H9 (cell line): ENCODE data around the gene KCND1. TPM values are rescaled to one million over a fixed set of nuclear protein-coding genes. Genes with fewer than 3 reads are reported as not detected.

Experiments
- DNase-seq: peaks from one replicate; pipeline ENCODE4 v3.0.0-alpha.2; 2017
- H2AFZ ChIP-seq: one replicate; pipeline ENCODE4 v1.6.1; 2013; ENCODE audit warnings: mild to moderate bottlenecking, low read length, control low read depth, moderate library complexity
- H2AK5ac ChIP-seq: 2 replicates; pipeline ENCODE4 v1.6.1; 2013; ENCODE audit warnings: low read length, control low read depth, mixed read lengths; ENCODE audit not compliant: insufficient read length
- H2BK120ac ChIP-seq: one replicate; pipeline ENCODE4 v1.6.1; 2013; ENCODE audit warnings: low read depth, mild to moderate bottlenecking, low read length, control low read depth, inconsistent platforms; ENCODE audit not compliant: poor library complexity, severe bottlenecking
- H2BK12ac ChIP-seq: 2 replicates; pipeline ENCODE4 v1.6.1; 2013; ENCODE audit warnings: low read length, control low read depth, mixed read lengths, low read depth; ENCODE audit not compliant: insufficient read length
- H2BK15ac ChIP-seq: 2 replicates; pipeline ENCODE4 v1.6.1; 2013; ENCODE audit warnings: low read depth, low read length, control low read depth
- H2BK20ac ChIP-seq: one replicate; pipeline ENCODE4 v1.6.1; 2013; ENCODE audit warnings: low read depth, mild to moderate bottlenecking, low read length, control low read depth, inconsistent platforms; ENCODE audit not compliant: poor library complexity, severe bottlenecking
- H2BK5ac ChIP-seq: 2 replicates; pipeline ENCODE4 v1.6.1; 2013; ENCODE audit warnings: low read length, control low read depth, mixed read lengths; ENCODE audit not compliant: insufficient read length
- H3K14ac ChIP-seq: 2 replicates; pipeline ENCODE4 v1.6.1; 2013; ENCODE audit warnings: low read length, control low read depth; ENCODE audit not compliant: insufficient read depth
- H3K18ac ChIP-seq: 2 replicates; pipeline ENCODE4 v1.6.1; 2013; ENCODE audit warnings: low read depth, mild to moderate bottlenecking, mixed read lengths, low read length, control low read depth; ENCODE audit not compliant: insufficient read length
- H3K23ac ChIP-seq: 2 replicates; pipeline ENCODE4 v1.6.1; 2013; ENCODE audit warnings: low read length, control low read depth, mixed read lengths, low read depth; ENCODE audit not compliant: insufficient read length
- H3K23me2 ChIP-seq: 2 replicates; pipeline ENCODE4 v1.6.1; 2013; ENCODE audit warnings: low read depth, mild to moderate bottlenecking, mixed read lengths, low read length, control low read depth; ENCODE audit not compliant: insufficient read length, poor library complexity, severe bottlenecking
- H3K27ac ChIP-seq: 2 replicates; pipeline ENCODE4 v1.5.1; 2013; ENCODE audit warnings: low read length, control low read depth, mixed read lengths, low read depth; ENCODE audit not compliant: insufficient read length
- H3K27me3 ChIP-seq: 2 replicates; pipeline ENCODE4 v1.6.1; 2013; ENCODE audit warnings: low read length, control low read depth, inconsistent platforms; ENCODE audit not compliant: insufficient read depth
- H3K4ac ChIP-seq: 2 replicates; pipeline ENCODE4 v1.6.1; 2013; ENCODE audit warnings: low read depth, mild to moderate bottlenecking, control low read depth, inconsistent platforms, low read length, moderate library complexity
- H3K4me1 ChIP-seq: 2 replicates; pipeline ENCODE4 v1.6.1; 2013; ENCODE audit warnings: low read length, control low read depth, inconsistent platforms; ENCODE audit not compliant: insufficient read depth
- H3K4me2 ChIP-seq: 2 replicates; pipeline ENCODE4 v1.6.1; 2013; ENCODE audit warnings: low read length, control low read depth, mixed read lengths; ENCODE audit not compliant: insufficient read length, insufficient read depth
- H3K56ac ChIP-seq: 2 replicates; pipeline ENCODE4 v1.6.1; 2013; ENCODE audit warnings: low read depth, mild to moderate bottlenecking, mixed read lengths, low read length, control low read depth; ENCODE audit not compliant: insufficient read length
- H3K79me1 ChIP-seq: 2 replicates; pipeline ENCODE4 v1.6.1; 2013; ENCODE audit warnings: low read depth, mild to moderate bottlenecking, moderate library complexity, low read length, control low read depth, inconsistent platforms; ENCODE audit not compliant: insufficient read depth, poor library complexity, severe bottlenecking
- H3K79me2 ChIP-seq: 2 replicates; pipeline ENCODE4 v1.6.1; 2013; ENCODE audit warnings: low read length, control low read depth, inconsistent platforms; ENCODE audit not compliant: insufficient read depth
- H3K9ac ChIP-seq: 2 replicates; pipeline ENCODE4 v1.6.1; 2013; ENCODE audit warnings: low read length, control low read depth, mixed read lengths; ENCODE audit not compliant: insufficient read length; ENCODE audit errors: extremely low read depth
- H3K9me3 ChIP-seq: one replicate; pipeline ENCODE4 v1.6.1; 2013; ENCODE audit warnings: low read depth, low read length, inconsistent platforms; ENCODE audit not compliant: control insufficient read depth
- H3T11ph ChIP-seq: one replicate; pipeline ENCODE4 v1.6.1; 2013; ENCODE audit warnings: mild to moderate bottlenecking, low read length, control low read depth, inconsistent platforms
- H4K20me1 ChIP-seq: one replicate; pipeline ENCODE4 v1.6.1; 2013; ENCODE audit not compliant: control insufficient read depth, insufficient read length, insufficient read depth
- H4K5ac ChIP-seq: 2 replicates; pipeline ENCODE4 v1.6.1; 2013; ENCODE audit warnings: low read depth, mild to moderate bottlenecking, mixed read lengths, low read length, control low read depth; ENCODE audit not compliant: insufficient read length
- H4K8ac ChIP-seq: replicated peaks from 2 replicates; pipeline ENCODE4 v1.6.1; 2013; ENCODE audit warnings: low read length, control low read depth, mixed read lengths, low read depth; ENCODE audit not compliant: insufficient read length
- H4K91ac ChIP-seq: 2 replicates; pipeline ENCODE4 v1.6.1; 2013; ENCODE audit warnings: low read depth, mild to moderate bottlenecking, moderate library complexity, mixed read lengths, low read length, control low read depth; ENCODE audit not compliant: insufficient read length
- H3K27ac Mint-ChIP-seq, 3 experiments: 2 replicates in 2 of 3; 3 replicates in 1 of 3; pipeline ENCODE4 v1.8.0; 2020 to 2021; ENCODE audit warnings: mixed read lengths in 3 of 3, mild to moderate bottlenecking in 1 of 3, moderate library complexity in 1 of 3
- H3K27me3 Mint-ChIP-seq: 2 replicates; pipeline ENCODE4 v1.8.0; 2021; ENCODE audit warnings: low read depth, mild to moderate bottlenecking, moderate library complexity, mixed read lengths
- H3K36me3 Mint-ChIP-seq, 3 experiments: 2 replicates in 2 of 3; 3 replicates in 1 of 3; pipeline ENCODE4 v1.8.0; 2020 to 2021; ENCODE audit warnings: low read depth in 3 of 3, mixed read lengths in 3 of 3; ENCODE audit not compliant: insufficient read depth in 1 of 3
- H3K4me1 Mint-ChIP-seq, 2 experiments: 2 replicates each; pipeline ENCODE4 v1.8.0; 2020; ENCODE audit warnings: mixed read lengths in 2 of 2
- H3K4me3 Mint-ChIP-seq, 2 experiments: 2 replicates in 1 of 2; 3 replicates in 1 of 2; pipeline ENCODE4 v1.8.0; 2020 to 2021; ENCODE audit warnings: mild to moderate bottlenecking in 2 of 2, mixed read lengths in 2 of 2, moderate library complexity in 1 of 2
- H3K9me3 Mint-ChIP-seq, 2 experiments: 2 replicates in 1 of 2; 3 replicates in 1 of 2; pipeline ENCODE4 v1.8.0; 2020; ENCODE audit warnings: mild to moderate bottlenecking in 2 of 2, mixed read lengths in 2 of 2, moderate library complexity in 1 of 2
- WGBS: extraction: QIAGEN DNeasy Blood & Tissue Kit; methylation state at CpG from one replicate; pipeline ENCODE4 v1.1.7; 2013; ENCODE audit warnings: missing lambda C conversion rate, low lambda C conversion rate, mixed read lengths; ENCODE audit not compliant: insufficient read length; ENCODE audit errors: extremely low coverage; 5-methylcytosine and 5-hydroxymethylcytosine counted together
- total RNA-seq: library from RNA; stranded (reverse); gene quantifications from 2 replicates; pipeline ENCODE4 v1.2.1, GENCODE V29; 2021
- TF ChIP-seq, protein P1 (sequence below): fragments of 200-600 bp; sonication (generic); conservative IDR thresholded peaks from 3 replicates; pipeline ENCODE4 v1.8.0; 2021; ENCODE audit warnings: antibody characterized with exemption, mild to moderate bottlenecking

The KCND1 gene
- total RNA-seq, 1 experiment from 2014 or later: 5.7 TPM

DNA sequence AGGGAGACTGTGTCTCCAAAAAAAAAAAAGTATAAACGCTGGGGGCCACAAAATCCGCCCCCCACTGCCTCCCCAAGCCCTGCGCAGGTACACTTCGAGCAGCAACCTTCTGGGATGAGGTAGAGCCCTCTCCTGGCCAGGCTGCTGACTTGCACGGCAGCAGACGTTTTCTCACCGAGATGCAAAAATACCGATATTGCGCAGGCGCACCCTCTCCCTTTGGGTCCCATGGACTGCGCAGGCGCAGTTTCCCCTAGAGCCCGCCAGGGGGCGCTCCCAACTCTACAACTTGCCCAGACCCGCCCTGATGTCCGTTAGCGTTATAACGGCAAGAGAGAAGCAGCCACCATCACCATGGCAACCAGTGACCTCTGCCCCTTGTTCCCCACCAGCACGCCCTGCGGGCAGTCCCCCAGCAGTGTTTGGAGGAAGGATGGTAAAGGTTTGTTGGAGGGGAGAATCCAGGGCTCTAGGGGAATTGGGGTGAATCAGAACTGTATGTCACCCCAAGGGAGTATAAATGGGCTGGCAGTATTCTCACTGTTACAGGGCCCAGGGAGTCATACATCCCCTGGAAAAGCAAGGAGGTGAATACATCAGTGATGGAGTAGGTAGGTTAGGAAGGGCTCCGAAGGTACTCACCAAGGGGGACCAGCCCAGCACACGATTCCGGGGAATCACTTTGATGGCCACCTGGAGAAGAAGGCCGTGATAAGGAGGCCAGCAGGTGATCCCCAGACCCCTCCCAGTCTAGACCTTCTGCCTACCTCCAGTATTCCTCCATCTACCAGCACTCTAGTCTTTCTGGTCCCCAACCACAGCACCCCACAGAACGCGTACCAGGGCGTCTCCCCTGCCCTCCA is 54.3 kb downstream of the KCND1 start:
- peak; percentile 93 for DNase-seq
- no peak overlapping the region for H4K8ac ChIP-seq
- no peak overlapping the region for H4K91ac ChIP-seq
- no peak overlapping the region for H3T11ph ChIP-seq
- H3K79me1 ChIP-seq: peaks cover 4% of the 10 kb centered on the region
- Mint-ChIP-seq H3K36me3 (peaks cover 53 to 68% (median 54%) of the 10 kb centered on the region in 3 experiments), H3K4me1 (peaks cover 32 to 56% of the 10 kb centered on the region in 2 experiments), H3K4me3 (peak overlapping the region; percentile 95 to 99), H3K9me3 (peaks cover 73 to 77% of the 10 kb centered on the region in 2 experiments), H3K27ac (peak overlapping the region; percentile 83 to 97 (median 94)), H3K27me3 (peaks cover 4% of the 10 kb centered on the region)
- H3K79me2 ChIP-seq: peaks cover 30% of the 10 kb centered on the region
- no peaks in the 10 kb centered on the region for H3K23me2 ChIP-seq
- no CpG with 5 or more reads among the region's 27 CpGs for WGBS
- H2BK12ac ChIP-seq: no peak overlapping the region
- H2AK5ac ChIP-seq: no peak overlapping the region
- no peaks in the 10 kb centered on the region for H3K9me3 ChIP-seq
- H3K23ac ChIP-seq: no peak overlapping the region
- H3K27ac ChIP-seq: peak overlapping the region; percentile 38
- H2BK20ac ChIP-seq: no peak overlapping the region
- peaks cover 2% of the 10 kb centered on the region for H4K20me1 ChIP-seq
- H2BK120ac ChIP-seq: no peak overlapping the region
- H3K27me3 ChIP-seq: no peaks in the 10 kb centered on the region
- TF ChIP-seq, protein P1, sequence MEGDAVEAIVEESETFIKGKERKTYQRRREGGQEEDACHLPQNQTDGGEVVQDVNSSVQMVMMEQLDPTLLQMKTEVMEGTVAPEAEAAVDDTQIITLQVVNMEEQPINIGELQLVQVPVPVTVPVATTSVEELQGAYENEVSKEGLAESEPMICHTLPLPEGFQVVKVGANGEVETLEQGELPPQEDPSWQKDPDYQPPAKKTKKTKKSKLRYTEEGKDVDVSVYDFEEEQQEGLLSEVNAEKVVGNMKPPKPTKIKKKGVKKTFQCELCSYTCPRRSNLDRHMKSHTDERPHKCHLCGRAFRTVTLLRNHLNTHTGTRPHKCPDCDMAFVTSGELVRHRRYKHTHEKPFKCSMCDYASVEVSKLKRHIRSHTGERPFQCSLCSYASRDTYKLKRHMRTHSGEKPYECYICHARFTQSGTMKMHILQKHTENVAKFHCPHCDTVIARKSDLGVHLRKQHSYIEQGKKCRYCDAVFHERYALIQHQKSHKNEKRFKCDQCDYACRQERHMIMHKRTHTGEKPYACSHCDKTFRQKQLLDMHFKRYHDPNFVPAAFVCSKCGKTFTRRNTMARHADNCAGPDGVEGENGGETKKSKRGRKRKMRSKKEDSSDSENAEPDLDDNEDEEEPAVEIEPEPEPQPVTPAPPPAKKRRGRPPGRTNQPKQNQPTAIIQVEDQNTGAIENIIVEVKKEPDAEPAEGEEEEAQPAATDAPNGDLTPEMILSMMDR: peak; percentile 87
- peak overlapping the region; percentile 87 for H3K4me2 ChIP-seq
- no peak overlapping the region for H3K4ac ChIP-seq
- H2BK5ac ChIP-seq: no peak overlapping the region
- no peak overlapping the region for H2AFZ ChIP-seq
- H4K5ac ChIP-seq: no peak overlapping the region
- no peak overlapping the region for H3K56ac ChIP-seq
- peaks cover 11% of the 10 kb centered on the region; the same call in 1 of the 2 replicates for H3K4me1 ChIP-seq
- H3K18ac ChIP-seq: no peak overlapping the region
- peak overlapping the region; percentile 97 for H3K9ac ChIP-seq
- no peak overlapping the region for H2BK15ac ChIP-seq
- H3K14ac ChIP-seq: no peak overlapping the region; the same call in 1 of the 2 replicates
